ENCODE measurements around the gene DKKL1.

DKKL1 gene

GRCh38 chr19:49337267-49338022 is 26.2 kb upstream of the DKKL1 start:
- DNase-seq (ENCODE audit: low read depth in 2 of 2, low spot score in 1 of 2): no peak

GRCh38 chr19:49338023-49338677 is 25.5 kb upstream of the DKKL1 start:
- DNase-seq (ENCODE audit: low read depth in 2 of 2, low spot score in 1 of 2): no peak

DNA sequence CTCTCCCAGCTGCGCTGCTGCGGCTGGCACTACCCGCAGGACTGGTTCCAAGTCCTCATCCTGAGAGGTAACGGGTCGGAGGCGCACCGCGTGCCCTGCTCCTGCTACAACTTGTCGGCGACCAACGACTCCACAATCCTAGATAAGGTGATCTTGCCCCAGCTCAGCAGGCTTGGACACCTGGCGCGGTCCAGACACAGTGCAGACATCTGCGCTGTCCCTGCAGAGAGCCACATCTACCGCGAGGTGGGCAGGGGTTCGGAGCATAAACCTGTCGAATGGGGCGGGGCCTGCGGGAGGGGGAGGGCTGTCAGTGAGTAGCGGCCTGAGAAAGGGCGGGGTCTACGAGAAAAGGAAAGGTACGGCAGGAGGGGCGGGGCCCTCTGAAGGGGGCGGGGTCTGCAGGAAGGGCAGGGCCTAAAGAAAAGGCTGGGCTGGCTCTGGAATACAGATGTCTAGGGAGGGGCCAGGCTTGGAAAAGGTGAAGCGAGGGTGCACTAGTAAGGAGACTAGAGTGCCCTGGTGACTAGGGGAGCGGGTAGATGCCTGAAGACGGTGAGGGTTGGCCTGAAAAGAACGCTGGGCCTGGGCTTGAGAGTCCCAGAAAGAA is 24.9 kb upstream of the DKKL1 start:
- DNase-seq (ENCODE audit: low read depth in 2 of 2, low spot score in 1 of 2): no peak

DNA sequence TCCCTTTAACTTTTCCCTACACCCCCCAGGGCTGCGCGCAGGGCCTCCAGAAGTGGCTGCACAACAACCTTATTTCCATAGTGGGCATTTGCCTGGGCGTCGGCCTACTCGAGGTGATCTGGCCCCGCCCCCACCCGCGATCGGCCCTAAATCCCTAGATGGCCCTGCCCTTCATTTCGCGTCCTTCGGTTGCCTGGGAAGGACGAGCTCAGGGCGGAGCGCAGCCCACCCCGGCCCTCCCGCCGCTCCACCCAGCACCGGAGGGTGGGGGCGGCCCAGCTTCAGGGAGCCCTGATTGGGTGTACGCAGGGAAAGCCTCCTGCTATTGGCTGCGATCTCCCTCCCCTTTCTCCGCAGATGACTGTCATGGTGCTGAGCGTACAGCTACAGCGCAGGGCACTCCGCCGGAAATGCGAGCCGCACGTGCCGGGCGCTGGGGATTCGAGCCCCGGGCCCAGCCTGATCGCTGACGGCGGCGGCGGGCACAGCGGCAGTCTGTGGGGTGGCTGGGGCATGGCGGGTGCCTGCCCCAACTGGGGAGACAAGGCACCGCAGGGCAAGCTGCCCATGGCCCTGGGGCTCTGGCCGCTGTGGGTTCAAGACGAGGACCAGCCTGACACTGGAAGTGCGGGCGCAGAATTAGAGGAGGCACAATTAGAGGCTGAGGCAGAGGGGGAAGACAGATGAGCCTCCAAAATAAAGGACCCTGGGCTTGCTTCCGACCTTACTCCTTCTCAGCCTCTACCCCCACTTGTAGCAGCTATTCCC is 24.2 kb upstream of the DKKL1 start:
- DNase-seq (ENCODE audit: low read depth in 2 of 2, low spot score in 1 of 2): no peak

DNA sequence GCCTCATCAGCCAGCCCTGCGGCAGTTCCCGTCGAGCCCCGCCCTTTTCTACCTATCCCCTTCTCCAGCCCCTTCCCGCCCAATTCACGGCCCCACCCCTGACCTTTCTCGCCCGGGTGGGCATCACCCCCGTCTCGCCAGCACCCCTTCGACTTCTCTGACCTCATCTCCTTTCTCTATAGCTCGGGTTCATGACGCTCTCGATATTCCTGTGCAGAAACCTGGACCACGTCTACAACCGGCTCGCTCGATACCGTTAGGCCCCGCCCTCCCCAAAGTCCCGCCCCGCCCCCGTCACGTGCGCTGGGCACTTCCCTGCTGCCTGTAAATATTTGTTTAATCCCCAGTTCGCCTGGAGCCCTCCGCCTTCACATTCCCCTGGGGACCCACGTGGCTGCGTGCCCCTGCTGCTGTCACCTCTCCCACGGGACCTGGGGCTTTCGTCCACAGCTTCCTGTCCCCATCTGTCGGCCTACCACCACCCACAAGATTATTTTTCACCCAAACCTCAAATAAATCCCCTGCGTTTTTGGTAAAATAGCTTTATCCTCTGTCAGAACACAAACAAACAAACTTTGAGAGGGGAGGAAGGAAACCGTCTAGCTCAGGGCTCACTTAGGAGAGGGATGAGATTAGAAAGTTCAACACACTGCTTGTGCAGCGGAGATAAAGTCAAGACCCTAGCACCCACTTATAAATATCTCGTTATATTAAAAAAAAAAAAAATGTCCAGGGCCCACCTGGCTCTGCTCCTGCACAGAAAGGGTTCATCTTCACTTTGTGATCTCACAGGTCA is 23.4 kb upstream of the DKKL1 start:
- DNase-seq (ENCODE audit: low read depth in 2 of 2, low spot score in 1 of 2): peak in 1 of 2 donors; percentile 22

DNA sequence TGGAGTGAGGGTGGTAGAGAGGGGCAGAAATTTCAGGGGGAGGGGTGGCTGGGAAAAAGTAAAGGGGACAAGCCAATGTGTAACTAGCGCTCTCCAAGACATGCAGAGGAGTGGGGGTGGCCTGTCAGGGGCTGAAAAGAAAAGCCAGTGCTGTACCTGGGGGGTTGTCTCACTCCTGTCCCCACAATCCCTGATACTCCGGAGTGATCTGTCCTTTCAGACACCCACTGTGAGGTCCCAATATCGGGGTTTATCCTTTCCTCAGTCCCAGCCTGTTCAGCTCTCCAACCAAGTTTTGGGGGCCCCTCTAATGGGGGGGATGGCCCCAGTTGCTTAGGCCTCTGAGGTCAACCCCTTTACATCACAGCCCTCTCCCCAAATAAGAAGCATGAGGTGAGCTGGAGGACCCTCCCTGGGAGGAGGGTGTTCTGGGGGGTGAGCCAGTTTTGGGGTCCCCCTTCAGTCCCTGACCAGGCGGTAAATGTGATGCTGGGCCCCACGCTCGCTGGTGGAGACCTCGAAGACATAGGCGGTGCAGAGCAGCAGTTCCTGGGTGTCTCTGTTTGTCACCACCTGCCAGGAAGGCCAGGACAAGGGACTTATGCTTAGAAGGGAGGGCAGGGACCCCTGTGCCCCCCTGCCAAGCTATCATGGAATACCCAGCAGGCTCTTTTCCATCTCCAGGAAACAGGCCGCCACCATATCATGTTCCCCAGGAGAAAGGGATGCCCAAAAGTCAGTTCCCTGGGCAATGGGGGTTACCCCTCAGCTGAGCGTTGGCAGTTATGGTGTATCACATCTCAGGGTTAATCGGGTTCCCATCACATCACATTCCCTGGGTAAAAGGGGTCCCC is 22.6 kb upstream of the DKKL1 start:
- no peak for DNase-seq (ENCODE audit: low read depth in 2 of 2, low spot score in 1 of 2)

DNA sequence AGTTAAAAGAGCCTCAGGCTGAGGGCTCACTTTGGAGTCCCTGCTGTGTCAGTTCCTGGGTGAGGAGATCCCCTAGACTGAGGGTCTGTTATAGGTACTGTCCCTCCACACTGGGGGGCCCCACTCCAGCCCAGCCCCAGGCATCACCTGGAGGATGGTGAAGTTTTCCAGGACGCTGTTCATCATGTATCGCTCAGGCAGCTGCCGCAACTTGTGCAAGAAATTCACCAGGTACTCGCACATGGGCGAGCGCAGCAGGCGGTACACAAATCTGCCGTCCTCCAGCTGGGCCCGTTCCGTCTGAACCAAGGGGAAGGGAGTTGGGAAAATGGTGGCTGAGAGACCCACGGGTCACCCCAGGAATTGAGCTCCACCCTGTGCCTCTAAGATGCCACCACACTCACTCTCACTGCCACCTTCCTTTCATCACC is 21.4 kb upstream of the DKKL1 start:
- DNase-seq (ENCODE audit: low read depth in 2 of 2, low spot score in 1 of 2): no peak

DNA sequence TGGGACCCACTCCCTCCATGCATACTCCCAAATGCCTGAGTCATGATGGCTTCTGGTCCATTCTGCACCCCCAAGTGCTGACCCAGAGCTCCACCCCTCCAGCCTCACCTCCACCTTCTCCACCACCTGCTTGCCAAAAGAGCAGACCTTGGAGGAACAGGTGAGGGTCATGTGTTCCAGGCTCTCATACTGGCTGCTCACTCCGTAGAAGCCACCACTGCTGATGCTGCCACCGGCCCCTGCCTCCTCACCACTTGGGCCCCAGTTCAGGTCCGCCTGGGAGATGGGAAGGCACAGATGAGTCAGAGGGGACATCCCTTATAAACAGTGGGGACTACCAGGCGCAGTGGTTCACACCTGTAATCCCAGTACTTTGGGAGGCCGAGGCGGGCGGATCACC is 20.6 kb upstream of the DKKL1 start:
- no peak for DNase-seq (ENCODE audit: low read depth in 2 of 2, low spot score in 1 of 2)

DNA sequence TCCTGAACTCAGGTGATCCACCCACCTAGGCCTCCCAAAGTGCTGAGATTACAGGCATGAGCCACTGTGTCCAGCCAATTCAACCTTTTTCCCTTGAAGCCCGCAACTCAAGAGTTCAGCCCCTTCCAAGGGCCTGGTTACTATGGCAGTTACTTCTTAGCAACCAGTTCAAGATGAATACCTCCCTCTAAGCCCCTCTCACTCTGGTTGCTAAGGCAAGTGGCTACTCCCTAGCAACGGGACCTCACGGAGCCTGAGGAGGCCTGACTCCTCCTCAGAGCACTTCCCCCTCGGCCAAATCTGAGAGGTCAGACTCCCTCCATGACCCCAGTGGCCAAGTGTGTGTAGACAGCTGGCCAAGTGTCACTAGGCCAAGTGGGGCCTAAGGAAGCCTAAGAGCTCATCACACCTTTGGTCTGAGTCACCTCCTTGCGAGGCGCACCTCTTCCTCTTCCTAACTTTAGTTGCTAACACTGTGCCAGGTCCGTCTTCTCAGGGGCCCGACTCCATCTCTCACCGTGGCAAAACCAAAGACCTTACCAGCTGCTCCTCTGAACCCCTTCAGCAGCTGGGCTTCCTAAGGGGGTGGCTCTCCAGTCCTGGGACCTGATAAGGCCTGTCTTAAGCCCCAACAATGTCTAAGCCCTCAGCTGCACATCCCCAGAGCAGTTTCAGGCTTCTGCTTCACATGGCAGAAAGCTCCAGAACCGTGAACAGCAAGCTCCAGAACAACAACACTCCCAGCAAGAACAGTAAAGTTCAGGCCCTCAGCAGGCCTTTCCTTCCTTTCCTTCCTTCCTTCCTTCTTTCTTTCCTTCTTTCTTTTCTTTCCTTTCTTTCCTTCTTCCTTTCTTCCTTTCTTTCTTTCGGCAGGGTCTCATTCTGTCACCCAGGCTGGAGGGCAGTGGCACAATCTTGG is 18.9 kb upstream of the DKKL1 start:
- DNase-seq (ENCODE audit: low read depth in 2 of 2, low spot score in 1 of 2): no peak

DNA sequence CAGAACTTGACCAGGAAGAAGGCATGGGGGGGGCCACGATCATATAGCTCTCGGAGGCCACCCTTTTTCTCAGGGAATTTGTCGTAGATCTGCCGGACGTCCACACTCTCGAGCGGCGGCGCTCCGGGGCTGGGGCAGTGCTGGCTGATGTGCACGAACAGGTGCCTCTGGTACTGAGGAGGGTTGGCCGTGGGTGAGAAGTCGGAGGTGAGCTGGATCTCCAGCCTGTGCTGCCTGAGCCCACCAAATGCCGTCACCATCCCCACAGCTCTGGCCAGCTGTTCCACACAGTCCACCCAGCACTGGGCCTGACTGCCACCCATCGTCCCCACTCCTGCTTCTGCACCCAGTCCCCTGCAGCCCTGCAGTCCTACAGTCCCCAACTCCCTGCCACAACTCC is 16.5 kb upstream of the DKKL1 start:
- no peak for DNase-seq (ENCODE audit: low read depth in 2 of 2, low spot score in 1 of 2)

DNA sequence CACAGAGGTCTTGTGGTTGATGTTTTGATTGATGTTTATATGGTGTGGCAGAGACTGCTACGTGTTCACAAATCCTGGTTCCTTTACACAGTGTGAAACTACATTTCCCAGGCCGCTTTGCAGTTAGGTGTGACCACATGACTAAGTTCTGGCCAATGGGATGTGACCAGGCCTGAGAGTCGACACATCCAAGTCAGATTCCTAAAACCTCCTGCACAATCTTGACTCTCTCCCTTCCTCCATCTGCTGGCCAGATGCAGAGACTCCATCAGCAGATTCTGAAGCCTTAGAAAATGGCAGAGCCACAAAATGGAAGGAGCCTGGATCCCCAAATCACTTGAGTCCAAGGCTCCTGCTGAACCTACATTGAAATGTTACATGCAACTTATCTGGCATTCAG is 15.8 kb upstream of the DKKL1 start:
- DNase-seq (ENCODE audit: low read depth in 2 of 2, low spot score in 1 of 2): no peak

- DNase-seq (ENCODE audit: low read depth in 2 of 2, low spot score in 1 of 2): no peak
Observed at GRCh38 chr19:49348305-49349189, 15.1 kb upstream of the DKKL1 start.

GRCh38 chr19:49349567-49349966 is 14.1 kb upstream of the DKKL1 start:
- DNase-seq (ENCODE audit: low read depth in 2 of 2, low spot score in 1 of 2): no peak

DNA sequence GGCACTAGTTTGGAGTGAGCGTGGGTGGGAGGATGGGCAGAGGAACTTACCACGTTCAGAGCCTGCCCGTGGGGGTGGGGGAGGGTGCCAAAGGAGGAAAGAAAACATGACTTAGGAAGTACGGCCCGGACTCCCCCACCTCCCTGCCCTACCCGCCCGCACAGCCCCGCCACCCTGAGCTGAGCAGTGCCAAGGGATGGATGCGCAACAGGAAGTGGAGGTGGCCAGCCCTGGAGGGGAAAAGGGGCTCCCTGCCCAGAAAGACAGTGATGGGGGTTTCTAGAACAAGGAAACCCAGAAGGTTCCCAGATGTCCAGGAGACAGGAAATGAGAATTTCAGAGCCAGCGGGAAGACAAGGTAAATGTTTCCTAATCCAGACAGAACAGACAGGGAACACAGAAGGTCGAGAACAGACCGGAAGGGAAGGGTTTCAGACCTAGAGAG is 7.7 kb upstream of the DKKL1 start:
- DNase-seq (ENCODE audit: low read depth in 2 of 2, low spot score in 1 of 2): no peak

GRCh38 chr19:49356382-49356781 is 7.3 kb upstream of the DKKL1 start:
- no peak for DNase-seq (ENCODE audit: low read depth in 2 of 2, low spot score in 1 of 2)

DNA sequence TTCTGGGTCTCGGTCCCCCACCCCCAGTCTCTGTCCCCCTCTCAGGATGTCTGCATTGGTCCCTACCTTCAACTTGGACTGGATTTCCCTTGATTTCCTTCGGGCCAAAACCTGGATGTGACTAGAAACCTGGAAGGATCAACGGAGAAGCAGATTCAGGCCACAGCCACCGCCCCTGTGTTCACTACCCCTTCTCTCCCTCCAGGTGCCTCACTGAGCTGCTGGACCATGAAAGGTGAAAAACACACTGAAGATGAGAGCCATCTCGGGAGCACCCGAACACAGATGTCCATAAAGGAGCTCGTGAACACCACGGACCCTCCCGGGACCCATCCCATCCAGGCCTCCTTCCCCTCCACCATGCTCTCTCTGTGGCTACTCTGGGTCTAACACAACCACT is 6.5 kb upstream of the DKKL1 start:
- DNase-seq (ENCODE audit: low read depth in 2 of 2, low spot score in 1 of 2): no peak

DNA sequence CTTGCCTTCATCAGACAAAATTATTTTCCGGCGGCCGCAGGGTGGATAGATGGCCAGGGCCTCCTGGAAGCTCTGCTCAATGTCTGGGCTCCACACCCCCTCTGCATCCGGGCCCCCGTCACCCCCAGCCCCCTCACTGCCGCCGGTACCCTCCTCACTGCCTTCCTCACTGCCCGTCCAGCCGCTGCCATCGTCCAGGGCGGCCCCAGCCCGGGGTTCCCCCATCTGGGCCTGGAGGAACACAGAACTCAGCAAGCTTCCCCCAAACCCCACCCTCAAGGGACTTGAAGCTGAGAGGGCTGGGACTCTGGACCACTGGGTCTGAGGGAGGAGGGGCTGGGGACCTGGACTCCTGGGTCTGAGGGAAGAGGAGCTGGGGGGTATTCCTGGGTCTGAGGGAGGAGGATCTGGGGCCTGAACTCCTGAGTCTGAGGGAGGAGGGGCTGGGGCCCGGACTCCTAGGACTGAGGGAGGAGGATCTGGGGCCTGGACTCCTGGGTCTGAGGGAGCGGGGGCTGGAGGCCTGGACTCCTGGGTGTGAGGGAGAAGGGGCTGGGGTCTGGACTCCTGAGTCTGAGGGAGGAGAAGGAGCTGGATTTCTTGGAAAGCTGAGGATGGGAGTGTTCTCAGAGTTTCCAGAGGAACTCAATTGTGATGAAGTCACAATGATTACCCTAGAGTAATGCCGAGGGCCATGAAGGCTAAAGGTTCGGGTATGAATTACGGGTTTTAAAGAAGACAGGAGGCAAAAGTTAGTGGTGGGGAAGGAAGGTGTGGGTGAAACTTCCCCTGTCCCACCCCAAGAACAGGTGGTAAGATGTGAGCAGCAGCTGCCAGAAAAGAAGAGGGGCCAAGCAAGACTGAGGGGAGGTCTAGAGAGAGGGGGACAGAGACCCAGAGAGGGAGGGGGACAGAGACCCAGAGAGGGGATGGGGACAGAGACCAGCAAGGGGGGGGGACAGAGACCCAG is 3.5 kb upstream of the DKKL1 start:
- DNase-seq (ENCODE audit: low read depth in 2 of 2, low spot score in 1 of 2): no peak

All from stimulated activated CD8-positive, alpha-beta memory T cell treated with anti-CD3 and anti-CD28 coated beads, Interleukin-4, amount 100 ng/mL, for 4 hours (primary cell).